HG03521 (cell line): ENCODE data around the gene SNED1.

ENCODE experiments used
- ATAC-seq: cut with Tn5 transposase; IDR thresholded peaks from one replicate; pipeline ENCODE4 v1.9.1; 2021; ENCODE audit warnings: mild to moderate bottlenecking, moderate library complexity; ENCODE audit not compliant: unreplicated experiment

SNED1 gene

DNA sequence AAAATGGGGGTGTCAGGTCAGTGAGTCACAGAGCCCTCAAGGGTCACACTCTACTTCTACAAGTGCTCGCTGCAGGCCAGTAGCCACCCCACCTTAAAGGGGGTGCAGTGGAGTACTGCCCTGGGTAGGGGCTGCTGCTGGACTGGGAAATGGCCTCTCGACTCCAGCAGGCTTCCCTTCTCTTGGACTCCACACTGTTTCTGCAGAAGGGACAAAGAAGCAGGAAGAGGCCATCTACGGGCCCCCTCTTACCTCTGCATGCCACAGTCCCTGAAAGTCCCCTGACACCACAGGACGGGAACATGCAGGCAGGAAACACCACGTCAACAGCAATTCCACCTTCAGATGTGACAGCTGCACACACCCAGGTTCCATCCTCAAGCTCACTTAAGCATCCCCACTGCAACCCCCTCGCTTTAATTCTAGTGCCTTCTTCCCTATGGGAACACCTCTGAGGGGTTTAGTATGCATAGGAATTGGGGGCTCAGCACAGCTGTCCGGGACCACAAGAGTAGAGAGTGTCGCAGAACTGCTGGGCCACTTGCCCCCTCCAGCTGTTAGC lies 22.3 kb downstream of the SNED1 start:
- no peak for ATAC-seq

DNA sequence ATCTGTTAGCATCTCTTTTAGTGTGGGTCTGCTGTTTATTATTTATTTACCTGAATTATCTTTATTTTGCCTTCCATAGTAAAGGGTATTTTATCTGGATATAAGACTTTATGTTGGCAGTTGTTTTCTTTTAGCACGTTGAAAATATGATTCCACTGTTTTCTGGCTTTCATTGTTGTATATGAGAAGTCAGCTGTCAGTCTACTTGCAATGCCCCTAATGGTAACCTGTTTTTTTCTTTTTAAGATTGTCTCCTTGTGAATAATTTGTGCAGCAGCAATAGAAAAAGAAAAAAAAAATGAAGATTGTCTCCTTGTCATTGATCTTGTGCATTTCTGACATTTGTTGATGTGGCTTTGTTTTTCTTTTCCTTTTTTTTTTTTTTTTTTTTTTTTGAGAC lies 27.2 kb downstream of the SNED1 start:
- no peak for ATAC-seq

DNA sequence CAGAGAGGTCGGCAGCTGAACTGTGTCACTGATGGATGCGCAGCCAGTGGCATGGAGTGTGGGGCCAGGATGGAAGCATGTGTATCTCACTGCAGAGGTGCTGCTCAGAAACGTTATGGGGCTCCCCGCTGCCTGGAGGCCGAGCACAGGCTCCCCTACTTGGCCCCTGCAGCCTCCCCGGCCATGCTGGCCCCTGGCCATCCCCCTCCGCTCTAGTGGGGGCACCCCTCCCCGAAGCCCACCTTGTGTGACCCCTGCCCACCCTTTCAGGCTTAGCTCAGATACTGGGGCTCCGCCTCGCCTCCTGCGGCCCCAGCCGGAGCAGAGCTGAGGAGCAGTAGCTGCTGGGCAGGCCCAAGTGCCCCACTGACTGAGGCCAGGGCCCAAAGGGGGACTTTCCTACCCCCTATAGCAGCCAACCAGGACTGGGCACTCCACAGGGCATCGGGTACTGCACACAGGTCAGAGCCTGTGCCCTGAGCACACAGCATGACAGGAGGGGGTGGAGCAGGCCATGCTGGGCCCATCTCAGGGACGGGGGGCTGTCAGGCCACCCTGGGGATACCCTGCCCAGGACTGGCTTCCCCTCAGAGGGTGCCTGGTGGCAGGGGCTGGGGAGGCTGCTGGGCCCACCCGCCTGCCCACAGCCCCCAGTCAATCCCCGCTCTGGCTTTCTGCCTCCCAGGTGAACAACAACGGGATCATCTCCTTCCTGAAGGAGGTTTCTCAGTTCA lies 31.3 kb downstream of the SNED1 start:
- no peak for ATAC-seq

DNA sequence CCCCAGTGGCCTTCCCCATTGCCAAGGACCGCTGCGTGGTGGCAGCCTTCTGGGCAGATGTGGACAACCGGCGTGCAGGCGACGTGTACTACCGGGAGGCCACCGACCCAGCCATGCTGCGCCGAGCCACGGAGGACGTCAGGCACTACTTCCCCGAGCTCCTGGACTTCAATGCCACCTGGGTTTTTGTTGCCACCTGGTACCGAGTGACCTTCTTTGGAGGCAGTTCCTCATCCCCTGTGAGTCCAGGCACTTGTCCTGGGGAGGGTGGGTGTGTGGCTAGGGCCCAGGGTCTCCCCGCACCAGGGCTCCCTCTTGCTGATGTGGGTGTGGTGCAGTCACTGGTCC lies 31.9 kb downstream of the SNED1 start:
- no peak for ATAC-seq

DNA sequence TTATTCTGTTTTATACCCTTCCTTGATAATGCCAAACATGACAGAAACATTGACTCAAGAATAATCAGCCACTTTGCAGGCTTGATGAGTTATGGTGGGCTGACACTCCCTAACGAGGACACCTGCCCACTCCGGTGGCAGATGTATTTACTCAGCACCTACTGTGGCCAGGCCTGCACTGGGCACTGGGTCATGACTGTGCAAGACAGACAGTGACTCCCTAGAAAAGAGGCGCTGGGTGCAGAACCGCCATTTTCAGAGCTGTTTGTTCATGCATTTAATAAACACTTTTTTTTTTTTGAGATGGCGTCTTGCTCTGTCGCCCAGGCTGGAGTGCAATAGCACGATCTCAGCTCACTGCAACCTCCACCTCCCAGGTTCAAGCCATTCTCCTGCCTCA lies 32.5 kb downstream of the SNED1 start:
- no peak for ATAC-seq

DNA sequence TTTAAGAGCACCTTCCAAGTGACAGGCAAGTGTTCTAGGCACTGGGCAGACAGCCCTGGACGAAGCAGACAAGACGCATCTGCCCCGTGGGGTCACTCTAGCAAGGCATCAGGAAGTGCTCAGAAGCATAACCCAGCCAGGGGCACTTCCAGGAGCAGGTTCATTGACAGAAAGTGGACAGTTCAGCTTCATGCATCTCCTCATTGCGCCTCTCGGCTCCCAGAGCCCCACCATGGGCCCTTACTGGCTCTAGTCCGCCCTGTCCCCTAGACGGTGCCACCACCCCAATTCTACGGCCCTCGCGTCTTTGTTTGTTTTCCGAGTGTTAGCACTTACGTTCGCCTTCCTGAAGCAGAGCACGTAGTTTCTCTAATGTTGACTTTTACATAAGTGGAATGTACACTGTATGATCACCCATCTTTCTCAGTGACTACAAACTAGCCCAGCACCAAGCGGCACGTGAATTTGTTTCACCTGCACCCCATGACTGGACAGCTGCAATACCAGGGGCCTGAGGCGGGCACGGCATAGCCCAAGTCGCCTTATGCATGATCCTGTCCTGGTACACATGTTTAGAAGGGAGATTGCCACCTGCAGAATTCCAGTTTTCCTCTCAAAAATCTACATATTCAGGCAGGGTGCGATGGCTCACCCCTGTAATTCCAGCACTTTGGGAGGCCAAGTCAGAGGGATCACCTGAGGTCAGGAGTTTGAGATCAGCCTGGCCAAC lies 33.2 kb downstream of the SNED1 start:
- no peak for ATAC-seq

DNA sequence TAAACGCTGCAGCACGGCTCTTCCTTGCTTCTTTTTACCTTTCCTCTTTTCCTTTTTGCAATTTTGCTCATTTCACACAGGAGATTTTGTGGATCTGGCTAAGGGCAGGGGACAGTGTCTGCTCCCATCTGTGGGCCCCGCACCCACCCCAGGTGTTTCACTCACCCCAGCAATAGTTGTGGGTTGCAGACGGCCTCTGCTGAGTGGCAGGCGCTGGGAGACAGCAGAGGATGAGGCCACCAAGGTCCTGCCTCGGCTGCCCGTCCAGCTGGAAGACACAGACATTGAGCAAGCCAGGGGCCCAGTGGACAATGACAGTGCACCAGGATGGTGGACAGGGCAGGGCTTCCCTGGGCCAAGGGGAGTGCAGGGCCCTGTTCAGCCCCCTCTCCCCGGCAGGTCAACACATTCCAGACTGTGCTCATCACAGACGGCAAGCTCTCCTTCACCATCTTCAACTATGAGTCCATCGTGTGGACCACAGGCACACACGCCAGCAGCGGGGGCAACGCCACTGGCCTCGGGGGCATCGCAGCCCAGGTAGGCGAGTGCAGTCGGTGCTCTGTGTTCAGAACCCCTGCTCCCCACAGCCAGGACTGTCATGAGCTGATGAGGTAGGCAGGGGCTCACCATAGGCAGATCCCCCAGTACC lies 35.0 kb downstream of the SNED1 start:
- ATAC-seq: no peak

DNA sequence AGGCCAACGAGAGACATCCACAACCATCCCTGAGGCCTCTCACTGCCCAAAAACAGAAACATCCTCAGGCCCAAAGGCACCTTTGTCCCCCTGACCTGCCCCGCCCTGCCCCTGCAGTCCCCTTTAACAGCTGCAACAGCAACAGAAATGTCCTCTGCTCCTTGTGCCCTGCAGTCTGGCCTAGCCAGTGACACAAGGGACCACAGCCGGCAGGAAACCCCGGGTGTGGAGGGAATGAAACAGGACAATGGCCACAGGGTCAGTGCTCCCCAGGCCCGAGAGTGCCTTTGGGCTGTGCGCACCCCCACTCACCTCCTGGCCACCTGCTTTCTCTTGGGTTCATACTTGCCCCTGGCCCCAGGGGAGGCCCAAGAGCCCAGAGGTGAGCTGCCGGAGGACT lies 35.6 kb downstream of the SNED1 start:
- no peak for ATAC-seq

DNA sequence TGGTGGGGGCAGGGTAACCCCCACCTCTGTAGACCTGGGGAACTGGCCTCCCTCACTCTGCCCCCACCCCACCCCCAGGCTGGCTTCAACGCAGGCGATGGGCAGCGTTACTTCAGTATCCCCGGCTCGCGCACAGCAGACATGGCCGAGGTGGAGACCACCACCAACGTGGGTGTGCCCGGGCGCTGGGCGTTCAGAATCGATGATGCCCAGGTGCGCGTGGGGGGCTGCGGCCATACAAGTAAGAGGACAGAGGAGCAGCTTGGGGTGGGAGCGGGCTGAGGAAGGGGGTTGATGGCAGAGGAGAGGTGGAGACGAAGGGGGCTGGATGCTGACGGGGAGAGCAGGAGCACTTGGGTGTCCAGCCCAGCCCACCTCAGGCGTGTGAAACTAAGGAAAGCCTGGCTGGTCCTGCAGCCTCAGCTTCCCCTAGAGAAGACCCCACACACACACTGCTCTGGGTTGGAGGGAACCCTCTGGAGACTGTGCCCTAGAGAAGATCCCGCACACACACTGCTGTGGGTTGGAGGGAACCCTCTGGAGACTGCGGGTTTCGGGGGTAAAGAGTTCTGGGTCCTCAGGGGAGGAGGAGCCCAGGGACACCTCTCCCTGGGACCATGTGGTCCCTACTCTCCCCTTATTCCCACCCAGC lies 36.2 kb downstream of the SNED1 start:
- ATAC-seq: no peak

DNA sequence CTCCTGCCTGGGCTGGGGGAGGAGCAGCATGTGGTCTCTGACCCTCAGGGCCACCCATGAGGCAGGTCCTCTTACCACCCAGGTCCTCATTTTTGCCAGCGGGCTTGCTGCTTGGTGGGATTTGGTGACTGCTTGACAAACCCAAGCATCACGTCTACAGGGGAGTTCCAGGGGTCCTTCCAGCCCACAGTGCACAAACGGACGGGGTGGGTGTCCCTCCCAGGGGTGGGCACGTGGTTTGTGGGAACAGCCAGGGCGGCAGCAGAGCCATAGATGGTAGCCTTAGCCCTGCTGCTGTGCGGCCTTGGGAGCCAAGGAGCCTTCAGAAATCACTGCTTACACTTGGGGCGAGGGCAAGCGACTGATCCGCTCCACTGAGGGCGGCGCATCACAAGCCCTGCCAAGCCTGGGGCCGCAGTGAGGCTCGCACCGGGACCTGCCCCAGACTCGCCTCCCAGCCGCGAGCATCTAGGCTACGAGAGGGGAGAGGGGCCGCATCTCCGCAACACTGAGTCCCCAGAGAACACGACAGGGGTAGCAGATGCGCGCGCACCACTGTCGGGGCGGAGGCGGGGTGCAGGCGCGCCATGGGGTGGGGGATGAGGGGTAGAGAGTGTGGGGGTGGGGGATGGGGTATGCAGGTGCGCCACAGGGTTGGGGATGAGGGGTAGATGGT lies 36.9 kb downstream of the SNED1 start:
- ATAC-seq: no peak

DNA sequence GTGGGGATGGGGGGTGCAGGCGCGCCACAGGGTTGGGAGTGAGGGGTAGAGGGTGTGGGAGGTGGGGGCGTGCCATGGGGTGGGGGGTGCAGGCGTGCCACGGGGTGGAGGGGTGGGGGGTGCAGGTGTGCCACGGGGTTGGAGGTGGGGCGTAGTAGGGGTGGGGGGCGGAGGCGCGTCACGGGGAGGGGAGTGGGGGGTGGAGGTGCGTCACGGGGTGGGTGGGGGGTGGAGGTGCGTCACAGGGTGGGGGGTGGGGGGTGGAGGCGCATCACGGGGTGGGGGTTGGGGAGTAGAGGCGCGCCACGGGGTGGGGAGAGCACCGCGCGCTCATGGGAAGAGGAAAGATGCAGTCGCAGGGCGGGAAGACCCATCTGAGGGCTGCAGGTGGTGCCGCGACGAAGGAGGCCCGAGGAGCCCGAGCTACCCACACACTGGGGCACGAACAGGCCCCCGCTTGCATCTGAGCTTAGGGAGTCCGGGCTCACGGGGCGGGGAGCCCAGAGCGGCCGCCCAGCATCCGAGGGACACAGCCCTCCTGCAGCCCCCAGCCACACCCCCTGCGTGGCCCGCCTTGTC lies 37.5 kb downstream of the SNED1 start:
- ATAC-seq: no peak

DNA sequence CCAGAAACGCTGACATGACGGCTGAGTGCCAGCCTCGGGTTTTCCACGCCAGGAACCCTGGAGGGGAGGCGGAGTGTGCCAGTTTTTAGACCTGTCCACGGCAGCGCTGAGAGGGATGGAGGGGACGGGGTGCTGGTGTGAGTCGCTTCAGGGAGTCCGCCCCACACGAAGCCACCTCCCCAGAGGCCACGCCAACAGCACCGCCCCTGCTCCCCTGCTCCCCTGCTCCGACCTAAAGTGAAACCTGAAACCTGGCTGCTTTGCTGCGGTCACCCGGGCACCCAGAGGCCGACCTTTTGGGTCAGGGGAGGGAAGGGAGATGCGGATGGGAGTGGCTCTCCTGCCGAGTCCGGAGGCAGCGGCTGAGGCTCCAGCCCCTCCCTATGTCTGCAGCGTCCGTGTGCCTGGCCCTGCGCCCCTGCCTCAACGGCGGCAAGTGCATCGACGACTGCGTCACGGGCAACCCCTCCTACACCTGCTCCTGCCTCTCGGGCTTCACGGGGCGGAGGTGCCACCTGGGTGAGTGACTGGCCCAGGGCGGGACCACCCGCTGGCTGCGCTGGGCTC lies 38.1 kb downstream of the SNED1 start:
- ATAC-seq: peak; percentile 67

DNA sequence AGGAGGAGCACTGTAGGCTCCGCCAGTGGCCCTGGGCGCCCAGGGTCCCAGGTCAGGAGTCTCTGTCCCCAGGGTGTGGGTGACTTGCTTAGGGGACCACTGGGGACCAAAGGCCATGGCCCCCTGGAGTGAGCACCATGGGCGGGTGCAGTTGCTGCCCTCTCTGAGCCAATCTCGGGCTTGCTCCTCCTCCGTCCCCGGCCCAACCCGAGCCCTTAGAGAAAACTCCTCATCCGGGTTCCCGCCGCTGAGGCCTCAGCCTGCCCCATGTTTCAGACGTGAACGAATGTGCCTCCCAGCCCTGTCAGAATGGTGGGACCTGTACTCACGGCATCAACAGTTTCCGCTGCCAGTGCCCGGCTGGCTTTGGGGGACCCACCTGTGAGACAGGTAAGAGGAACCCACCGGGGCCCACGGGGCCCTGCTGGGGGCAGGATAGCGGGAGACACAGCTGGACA lies 38.6 kb downstream of the SNED1 start:
- ATAC-seq: no peak

DNA sequence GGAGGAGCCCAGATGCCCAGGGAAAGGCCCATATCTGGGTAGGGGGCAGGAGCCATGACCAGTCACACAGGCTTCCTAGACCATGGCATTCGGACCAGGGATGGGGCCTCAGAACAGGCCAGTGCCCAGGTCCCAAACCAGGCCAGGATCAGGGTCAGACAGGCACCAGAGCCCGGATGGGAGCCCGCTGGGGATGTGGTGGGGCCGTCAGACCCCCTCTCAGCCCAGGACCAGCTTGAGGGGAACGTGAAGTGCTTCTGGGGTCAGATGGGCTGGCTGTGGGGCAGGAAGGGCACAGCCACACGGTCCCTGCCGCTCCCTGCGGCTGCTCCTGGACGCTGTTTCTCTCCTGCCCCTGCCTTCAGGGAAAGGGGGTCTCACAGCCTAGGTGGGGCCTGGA lies 39.1 kb downstream of the SNED1 start:
- ATAC-seq: no peak

DNA sequence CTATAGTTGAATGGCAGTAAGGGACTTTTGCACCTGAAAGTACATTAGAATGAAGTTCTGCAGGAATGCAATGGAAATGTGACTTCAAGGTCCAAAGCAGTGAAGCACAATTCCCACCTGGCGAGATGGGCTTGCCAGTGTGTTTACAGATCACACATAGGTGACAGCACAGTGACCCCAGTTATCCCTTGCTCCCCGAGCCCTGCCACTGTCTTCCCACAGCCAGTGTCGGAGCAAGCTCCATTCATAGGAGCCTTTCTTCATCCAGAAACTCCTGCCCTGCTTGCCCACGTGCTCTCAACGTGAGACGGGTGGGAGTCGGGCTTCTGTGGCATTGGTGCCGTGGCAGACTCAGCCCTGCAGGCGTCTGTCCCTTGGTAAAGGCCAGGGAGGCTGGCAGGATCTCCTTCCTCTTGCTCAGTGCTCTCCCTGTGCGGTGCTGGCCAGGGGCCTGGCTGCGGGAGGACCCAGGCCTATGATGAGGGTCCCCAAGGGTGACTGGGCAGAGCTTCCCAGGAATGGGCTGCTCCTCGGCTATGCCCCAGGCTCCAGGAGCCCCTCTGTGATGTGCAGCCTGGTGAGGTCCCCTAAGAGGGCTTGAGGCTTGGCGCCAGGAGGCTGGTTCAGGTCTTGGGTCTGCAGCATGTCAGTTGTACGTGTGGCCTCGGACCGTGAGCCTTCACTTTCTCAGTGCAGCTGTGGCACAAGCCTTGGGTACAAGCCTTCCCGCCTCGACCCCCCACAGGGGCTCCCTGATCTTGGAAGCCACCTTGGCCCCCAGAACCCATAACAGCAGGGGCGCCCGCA lies 40.2 kb downstream of the SNED1 start:
- no peak for ATAC-seq

DNA sequence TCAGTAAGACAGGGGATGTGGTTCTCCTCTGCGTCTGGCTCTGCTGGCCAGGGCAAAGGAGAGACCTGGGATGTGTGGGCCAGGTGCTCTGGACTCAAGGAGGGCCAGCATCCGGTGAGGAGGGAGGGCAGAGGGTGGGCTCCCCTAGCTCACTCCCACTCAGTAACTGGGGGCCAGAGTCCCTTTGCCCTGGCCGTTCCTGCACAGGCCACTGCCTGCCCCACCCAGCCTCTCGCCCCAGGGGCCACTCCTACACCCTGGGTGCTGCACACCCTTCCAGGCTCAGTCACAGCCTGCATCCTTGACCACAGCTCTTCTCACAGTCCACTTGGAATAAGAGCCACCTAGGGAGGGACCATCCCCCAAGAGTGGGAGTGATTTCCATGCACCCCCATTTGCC lies 41.0 kb downstream of the SNED1 start:
- ATAC-seq: no peak

DNA sequence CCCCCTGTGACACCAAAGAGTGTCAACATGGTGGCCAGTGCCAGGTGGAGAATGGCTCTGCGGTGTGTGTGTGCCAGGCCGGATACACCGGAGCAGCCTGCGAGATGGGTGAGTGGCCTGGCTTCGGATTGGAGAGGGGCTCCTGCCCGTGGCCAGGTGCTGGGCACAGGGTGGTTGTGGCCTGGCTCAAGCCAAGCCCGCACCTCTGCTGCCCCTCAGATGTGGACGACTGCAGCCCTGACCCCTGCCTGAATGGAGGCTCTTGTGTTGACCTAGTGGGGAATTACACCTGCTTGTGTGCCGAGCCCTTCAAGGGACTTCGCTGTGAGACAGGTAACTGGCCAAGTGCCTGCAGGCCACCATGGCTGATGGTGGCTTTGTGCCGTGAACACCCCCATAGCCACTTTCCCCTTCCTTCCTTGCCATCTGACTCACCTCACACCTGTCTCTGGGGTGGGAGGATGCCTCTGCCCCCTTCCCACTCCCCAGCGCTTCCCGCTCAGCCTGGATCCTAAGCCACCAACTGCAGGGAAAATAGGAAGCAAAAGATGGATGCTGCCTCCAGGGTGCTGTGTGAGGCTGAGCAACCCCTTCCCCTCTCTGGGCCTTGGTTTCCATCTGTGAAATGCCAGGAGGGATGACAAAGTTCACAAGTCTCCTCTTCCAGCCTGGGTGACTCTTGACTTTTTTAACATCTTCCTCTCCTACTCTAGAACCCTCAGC lies 41.8 kb downstream of the SNED1 start:
- ATAC-seq: no peak

DNA sequence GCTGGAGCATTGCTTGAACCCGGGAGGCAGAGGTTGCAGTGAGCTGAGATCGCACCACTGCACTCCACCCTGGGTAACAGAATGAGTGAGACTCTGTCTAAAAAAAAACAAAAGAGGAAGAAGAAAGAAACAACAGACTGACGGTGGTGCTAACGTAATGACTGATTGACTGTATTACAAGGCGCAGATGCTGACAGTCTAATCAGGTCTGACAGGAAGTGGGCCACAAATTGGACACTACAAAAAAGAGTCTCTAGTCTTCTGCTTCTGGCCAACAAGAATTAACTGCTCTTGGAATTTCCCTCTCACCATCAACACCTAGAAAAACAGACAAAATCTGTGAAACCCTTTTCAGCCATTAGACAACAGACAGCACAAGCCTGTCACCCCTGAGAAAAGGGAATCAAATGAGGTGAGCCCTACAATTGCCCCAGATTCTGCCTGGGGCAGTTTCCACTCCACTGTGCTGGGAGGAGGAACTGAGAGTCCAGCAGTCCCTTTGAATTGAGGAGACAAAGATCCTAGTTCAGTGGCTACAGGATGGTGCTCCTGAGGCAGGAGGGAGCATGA lies 43.3 kb downstream of the SNED1 start:
- peak; percentile 56 for ATAC-seq
